Esophagus muscularis mucosa (tissue), 3 donors: ENCODE results near the gene DGKG.

Source experiments
- POLR2A ChIP-seq: fragments of 450-650 bp; IDR thresholded peaks from one replicate; pipeline ENCODE4 v1.6.1; 2017; ENCODE audit warnings: antibody characterized with exemption, moderate library complexity, mild to moderate bottlenecking, low read depth
- POLR2AphosphoS5 ChIP-seq, 2 donors: sonication (generic); formaldehyde crosslinking; IDR thresholded peaks; one replicate each; pipeline ENCODE4 v1.6.1; 2017; ENCODE audit warnings: antibody characterized with exemption in 2 of 2
- TF ChIP-seq, protein P1 (sequence below), 3 experiments: fragments of 200-600 bp in 2 of 3; fragments of 450-650 bp in 1 of 3; sonication (generic) in 2 of 3; IDR thresholded peaks; one replicate each; pipeline ENCODE4 v1.5.1; 2017 to 2019; ENCODE audit warnings: antibody characterized with exemption in 3 of 3, mild to moderate bottlenecking in 2 of 3, moderate library complexity in 1 of 3

DNA sequence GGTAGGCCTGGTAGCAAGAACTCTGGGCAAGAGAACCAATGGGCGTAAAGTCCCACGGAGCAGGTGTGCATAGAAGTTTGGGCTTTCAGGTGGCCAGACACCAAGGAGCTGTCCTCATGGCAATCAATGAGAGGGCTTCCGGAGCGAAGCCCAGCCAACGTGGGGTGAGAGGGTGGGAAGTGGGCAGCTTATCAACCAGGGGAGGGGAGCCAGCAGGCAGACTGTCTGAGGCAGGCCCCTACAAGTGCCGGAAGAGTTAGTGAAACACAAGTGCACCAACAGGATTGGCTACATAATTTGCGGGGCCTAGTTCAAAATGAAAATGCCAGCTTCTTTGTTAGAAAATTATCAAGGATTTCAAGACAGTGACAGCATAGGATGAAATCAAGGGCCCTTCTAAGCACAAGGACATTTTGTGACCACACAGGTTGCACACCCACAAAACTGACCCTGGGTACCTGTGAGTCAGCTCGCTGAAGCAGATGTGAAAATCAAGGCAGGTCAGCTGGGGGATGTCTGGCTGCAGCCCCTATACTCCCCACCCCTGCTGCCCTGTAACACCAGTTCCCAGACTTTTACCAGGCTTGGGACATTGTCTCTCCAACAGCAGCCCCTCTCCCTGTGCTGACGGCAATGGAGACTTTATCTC lies 151.1 kb downstream of the DGKG start:
- TF ChIP-seq POLR2A, result no peak
- TF ChIP-seq, protein P1, sequence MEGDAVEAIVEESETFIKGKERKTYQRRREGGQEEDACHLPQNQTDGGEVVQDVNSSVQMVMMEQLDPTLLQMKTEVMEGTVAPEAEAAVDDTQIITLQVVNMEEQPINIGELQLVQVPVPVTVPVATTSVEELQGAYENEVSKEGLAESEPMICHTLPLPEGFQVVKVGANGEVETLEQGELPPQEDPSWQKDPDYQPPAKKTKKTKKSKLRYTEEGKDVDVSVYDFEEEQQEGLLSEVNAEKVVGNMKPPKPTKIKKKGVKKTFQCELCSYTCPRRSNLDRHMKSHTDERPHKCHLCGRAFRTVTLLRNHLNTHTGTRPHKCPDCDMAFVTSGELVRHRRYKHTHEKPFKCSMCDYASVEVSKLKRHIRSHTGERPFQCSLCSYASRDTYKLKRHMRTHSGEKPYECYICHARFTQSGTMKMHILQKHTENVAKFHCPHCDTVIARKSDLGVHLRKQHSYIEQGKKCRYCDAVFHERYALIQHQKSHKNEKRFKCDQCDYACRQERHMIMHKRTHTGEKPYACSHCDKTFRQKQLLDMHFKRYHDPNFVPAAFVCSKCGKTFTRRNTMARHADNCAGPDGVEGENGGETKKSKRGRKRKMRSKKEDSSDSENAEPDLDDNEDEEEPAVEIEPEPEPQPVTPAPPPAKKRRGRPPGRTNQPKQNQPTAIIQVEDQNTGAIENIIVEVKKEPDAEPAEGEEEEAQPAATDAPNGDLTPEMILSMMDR (IDR thresholded peaks at IDR 0.05), result no peak
- TF ChIP-seq POLR2AphosphoS5 (IDR thresholded peaks at IDR 0.05), result no peak
